Inflammatory macrophage treated with lipopolysaccharide for 4 hours (primary cell): Measurements from ENCODE around the gene HHIPL1.

Source experiments
- DNase-seq: peaks from one replicate; pipeline ENCODE4 v3.0.0-alpha.2; 2020

Gene HHIPL1

DNA sequence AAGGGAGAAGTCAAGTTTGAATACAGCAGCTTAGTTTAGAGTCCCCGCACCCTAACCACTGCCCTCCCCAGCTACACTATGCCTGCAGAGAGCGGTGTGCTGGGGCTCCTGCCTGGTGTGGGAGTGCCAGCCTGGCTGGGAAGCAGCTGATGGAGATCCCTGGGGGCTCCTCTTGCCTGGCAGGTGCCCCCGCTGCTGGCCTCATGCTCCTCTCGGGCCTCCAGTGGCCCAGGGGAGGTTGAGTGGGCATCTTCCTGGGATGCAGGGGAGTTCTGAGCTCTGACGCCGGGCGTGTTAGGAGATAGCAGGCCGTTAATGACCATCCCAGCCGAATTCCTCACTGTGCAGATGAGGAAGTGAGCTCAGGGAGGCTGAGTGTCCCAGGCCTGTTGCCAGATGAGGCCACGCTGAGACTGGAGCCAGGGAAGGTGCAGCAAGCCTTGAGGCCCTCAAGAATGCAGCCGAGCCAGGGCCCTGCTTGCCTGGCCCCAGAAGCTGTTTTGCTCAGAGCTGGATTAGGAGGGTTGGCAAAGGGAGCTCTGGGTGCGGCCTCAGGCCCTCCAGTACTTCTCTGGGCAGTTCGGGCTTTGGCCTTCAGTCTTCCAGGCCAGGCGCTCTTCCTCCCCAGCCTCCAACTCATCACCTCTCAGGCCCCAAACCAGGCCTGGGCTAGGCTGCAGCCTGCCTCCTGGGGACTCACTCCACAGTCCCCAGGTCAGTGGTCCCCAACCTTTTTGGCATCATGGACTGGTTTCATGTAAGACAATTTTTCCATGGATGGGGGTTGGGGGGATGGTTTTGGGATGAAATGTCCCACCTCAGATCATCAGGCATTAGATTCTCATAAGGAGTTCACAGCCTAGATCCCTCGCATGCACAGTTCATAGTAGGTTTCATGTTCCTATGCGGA is 32.6 kb downstream of the HHIPL1 start:
- DNase-seq = no peak

DNA sequence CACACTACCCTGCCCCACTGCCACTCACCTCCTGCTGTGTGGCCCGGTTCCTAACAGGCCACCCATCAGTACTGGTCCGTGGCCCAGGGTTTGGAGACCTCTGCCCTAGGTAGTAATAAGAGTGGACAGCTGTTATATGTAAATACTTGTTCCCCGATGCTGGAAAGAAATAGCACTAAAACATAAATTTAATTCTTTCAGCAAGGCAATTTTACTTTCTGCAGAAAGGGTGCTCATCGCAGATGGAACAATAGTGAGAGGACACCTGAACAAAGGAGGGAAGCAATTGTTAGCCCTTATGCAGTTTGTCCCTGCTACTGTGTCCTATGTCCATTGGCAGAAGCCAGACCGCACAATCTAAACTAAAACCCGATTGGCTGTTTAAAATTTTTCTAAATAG is 33.3 kb downstream of the HHIPL1 start:
- DNase-seq = no peak

DNA sequence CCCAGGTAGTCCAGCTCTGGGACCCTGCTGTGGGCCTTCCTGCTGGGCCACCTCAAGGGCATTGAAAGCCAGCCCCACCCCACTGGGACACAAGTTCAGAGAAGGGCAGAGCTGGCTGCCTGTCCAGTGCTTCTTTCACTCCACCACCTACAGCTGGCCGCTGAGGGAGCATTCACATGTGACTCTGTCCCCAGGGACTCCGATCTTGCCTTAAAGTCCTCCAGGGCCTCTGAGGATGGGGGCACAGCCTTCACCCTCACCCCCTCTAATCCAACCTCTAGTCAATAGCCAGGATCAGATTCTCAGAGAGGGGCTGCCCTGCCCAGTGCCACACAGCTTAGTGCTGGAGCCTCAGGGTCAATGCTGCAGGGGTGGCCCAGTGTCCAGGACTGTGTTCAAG is 34.2 kb downstream of the HHIPL1 start:
- no peak for DNase-seq

DNA sequence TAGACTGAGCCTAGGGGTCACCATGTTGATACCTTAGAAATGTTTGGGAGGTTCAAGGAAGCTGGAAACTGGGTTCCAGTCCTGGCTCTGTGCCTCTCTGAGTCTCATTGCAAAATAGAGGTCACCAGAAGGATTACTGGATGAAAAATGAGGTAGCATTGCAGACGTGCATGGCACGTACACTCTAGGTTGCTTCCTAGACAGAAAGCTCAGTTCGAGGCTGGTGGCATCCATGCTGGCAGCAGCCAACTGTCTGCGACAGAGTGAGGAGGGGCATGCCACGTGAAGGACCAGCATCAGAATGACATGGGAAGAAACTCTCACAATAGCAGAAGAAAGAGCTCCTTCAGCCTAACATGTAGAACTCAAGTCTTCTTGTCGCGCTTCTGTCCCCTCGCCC is 34.6 kb downstream of the HHIPL1 start:
- no peak for DNase-seq

DNA sequence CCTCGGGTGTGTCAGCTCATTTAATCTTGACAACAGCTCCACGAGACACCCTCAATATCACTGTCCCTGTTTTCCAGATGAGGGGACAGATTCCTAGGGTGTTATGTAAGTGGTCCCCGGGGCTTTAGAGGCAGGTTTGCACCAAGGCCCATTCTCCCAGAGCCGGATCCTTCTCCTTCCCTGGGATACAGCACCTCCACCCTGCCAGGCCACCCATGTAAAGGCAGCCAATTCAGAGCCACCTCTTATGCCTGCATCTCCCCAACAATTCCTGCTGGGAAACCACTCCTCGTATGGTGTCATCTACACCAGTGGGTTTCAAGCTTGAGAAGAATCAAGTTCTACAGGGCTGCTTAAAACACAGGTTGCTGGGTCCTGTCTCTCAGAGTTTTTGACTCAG is 35.1 kb downstream of the HHIPL1 start:
- DNase-seq = no peak

DNA sequence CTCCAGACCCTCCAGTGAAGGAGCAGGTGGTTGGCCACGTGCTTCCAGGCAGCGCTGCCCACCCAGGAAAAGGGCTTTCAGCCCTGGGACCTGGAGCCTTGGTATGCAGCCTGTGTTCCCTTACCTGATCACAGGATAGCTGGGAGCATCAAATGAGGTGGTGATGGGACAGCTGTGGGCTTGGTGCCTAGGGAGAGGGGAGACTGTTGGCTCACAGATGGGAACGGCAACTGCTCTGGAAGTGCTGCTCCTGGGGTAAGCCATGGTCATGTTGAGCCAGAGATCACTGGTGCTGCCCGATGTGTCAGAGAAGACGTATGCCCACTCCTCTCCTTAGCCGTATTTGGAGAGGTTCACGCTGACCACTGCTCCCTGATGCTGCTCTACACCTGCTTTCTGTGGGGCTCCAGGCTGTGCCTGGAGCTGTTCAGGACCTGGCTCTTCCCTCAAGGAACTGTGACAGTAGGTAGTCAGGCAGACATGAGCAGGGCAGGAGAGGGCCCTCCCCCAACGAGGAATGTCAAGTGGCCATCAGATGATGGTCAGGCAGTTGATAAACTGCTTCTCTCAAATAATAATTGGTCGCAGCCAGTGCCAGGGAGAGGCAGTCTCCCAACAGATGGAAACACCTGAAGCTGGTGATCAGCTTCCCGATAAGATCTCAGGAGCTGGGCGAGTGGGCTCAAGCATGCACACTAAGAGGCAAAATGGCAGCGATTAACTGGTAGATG is 36.3 kb downstream of the HHIPL1 start:
- DNase-seq = no peak

DNA sequence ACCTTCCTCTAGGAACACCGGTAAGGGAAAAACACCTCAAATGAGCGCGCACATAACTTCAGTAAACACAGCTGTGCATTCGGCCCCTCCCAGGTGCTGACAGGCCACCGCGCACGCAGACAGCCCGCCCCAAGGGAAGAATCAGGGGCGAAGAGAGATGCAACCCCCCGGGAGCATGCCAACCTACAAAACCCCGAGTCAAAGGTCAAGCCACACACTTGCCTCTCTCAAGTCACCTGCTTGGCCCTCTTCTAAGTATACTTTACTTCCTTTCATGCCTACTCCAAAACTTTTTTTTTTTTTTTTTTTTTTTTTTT is 36.9 kb downstream of the HHIPL1 start:
- DNase-seq = no peak

DNA sequence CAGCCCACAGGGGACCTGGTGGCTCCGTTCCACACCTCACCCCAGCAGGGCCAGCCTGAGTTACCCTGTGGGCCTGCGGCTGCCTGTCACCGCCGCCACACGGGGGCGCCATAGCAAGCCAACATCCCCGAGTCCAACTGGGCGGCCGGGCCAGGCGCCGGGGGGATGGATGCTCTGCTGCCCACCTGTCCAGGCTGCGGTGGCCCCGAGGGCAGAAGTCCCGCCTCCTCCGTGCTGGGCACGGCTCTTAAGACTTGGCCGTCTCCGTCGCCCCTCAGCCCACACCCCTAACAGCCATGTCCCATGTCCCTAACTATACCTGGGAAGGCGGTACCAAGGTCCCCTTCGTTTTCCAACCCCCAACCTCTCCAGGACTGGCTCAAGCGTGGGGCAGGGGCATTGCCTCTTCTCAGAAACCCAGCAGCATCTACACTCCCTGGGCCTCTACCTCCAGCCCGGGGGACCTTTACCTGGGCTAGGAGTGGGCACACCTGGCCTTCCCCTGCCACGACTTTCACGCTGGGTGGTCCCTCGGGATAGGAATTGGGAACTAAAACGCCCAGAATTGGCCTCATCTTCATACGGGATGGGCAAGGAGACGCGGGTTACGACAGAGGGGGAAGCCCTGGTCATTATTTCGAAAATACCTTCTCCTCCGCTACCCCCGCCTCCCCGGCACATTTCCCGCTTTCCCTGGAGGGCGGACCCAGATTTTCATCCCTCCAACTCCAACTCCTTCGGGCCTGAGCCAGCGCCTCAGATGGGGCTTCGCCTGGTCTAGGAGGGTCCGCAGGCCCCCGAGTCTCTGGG is 38.1 kb downstream of the HHIPL1 start:
- peak; percentile 68 for DNase-seq

DNA sequence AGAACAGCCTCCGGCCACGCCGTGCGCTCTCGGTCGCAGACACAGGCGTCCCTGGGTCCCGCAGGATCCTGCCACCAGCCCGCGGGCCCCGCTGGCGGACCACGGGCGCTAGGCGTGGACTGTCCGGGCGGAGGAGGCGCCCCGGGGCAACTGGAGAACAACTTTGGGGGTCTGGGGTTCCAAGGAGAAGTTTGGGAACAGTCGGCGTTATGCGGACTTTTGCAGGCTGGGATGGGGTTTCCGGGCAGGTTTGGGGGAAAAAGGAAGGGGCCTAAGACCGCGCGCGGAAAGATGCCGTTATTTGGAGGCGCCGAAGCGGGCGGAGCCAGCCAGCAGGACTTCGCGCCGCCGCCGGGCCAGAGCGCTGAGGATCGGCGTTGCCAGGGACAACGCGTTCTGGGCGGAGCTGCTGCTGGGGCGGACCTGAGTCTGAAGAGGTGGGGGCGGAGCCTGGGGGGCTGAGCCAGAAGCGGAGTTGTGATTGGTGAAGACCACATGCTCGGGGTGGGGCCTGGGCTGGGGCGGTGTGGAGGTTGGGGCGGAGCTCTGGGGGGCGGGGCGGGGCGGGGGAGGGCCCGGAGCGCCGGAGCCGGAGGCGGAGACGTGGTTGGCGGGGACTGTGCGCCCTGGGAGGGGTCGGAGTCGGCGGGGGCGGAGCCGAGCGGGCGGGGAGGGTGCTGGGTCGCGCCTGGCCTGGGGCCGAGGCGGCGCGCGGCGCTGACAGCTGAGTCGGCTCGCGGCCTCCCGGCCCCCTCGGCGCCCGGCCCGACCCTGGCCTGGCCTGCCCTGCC is 38.9 kb downstream of the HHIPL1 start, which contains the start of gene CYP46A1:
Gene CYP46A1, plus strand, starts transcription at position 680 of the 791 bp plus-strand sequence. CDS start 120 bp downstream, outside the sequence.
- peak; percentile 99 for DNase-seq

DNA sequence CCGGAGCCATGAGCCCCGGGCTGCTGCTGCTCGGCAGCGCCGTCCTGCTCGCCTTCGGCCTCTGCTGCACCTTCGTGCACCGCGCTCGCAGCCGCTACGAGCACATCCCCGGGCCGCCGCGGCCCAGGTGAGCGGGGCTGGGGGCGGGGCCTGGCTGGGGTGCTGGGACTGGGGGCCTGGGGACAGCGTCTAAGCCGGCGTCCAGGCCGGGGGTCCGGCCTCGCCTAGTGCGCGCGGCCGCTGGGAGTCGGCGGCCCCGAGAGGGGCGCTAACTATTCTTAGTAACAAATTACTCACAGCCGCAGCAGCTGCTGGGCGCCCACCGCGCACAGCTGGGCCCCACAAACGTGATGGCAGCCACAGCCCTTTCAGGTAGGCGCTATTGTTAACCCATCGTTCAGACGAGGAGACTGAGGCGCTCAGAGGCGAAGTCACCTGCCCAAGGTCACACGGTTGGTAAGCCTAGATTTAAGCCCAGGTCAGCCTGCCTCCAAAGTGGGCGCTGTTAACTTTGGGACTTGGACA is 39.5 kb downstream of the HHIPL1 start:
- no peak for DNase-seq

DNA sequence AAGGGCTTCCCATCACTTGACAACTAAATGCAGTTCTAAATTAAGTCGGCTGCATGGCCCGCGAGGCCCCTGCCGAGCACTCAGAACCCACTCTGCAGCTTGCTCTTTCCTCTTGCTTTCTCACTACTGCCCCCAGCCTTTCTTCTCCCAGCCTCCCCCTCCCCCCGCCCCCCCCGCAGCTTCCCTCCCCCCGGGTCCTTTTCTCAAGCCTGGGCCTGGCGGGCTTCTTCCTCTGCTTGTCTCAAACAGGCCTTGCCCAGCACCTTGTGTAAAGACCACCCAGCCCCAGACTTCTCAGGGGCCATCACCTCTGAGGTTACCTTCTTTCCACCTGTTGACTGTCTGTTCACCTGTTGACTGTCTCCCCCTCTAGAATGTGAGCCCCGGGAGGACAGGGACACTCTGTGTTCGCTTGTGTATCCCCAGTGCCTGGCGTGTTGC is 40.2 kb downstream of the HHIPL1 start:
- no peak for DNase-seq

DNA sequence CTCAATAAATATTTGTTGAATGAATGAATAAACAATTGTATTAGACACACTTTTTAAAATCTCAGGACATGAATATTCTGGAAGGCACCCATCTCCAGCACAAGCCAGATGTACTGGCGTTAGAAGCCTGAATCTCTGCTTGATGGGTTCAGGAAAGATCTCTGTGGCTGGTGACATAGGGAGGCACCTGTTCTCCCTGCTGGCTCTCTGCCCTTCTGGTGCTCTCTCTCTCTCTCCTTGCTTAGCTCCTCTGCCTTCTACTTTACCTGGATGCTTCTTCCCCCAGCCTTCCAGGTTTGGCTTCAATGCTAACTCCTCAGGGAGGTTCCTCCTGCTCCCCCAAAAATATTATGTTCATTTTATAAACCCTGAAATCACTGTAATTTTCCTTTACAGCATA is 40.7 kb downstream of the HHIPL1 start:
- no peak for DNase-seq

DNA sequence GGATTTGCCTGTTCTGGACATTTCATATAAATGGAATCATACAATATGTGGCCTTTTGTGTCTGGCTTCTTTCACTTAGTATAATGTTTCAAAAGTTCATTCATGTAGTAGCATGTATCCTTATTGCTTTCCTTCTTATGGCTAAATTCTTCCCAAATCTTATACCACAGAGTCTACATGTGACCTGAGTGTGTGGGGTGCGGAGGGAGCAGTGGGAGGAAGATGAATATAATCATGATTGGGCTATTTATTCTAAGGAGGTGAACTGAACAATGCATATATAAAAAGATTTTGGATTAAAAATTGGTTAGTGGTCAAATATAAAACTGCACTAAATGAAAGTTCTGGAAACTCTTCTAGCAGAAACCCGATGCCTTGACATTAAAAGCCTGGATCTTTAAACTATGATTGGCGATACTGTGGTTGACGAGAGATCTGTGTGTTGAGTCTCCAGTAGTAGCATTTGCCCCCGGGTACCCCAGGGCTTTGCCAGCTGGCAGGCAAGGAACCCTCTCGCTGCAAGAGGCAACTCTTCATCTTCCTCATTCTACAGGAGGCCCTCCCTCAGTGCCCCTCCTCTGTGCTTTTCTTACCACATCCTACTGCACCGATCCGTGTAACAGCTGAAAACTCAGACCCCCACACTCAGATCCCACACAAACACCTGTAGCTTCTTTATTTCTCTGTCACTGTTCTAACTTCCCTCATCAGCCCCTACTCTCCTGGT is 41.8 kb downstream of the HHIPL1 start:
- DNase-seq = no peak

DNA sequence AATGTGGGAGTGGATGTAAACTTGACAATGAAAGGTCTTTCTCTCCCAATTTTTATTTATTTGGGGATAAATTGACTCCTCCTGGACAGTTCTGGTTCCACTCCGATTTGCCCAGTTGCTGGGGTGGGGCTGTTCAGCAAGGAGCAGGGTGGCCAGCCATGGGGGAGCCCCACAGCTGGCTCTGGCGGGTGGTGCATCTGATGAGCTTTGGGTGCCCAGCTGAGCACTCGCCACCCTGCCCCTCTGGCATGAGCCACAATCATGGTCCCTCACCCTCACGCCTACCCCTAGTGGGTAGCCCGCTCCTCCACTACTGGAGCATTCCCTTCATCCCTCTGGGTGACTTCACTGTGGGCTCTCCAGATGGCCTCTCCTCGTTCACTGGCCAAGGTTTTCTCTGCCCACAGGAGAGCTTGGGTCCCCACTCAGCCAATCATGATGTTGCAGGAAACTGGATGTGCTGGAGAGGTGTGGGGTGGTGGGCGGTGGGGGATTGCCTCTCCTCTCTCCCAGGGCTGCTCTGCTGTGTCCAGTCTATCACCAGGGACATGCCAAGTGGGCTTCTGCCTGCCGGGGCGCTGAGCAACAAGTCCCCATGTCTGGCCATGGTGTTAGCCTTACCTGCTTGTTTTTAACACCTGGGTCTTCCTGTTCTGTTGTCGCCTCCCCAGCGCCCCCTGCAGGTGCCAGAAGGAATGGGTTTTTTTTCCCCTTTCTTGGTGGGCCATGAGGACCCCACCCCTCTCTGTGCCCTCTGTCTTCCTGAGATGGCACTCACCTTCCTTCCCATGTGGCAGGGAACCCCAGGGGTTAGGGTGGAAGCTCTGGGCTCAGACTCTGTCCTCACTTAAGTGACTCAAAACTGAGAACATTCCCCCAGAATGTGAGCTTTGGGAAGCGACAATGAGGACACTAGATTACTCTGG is 42.6 kb downstream of the HHIPL1 start:
- no peak for DNase-seq

DNA sequence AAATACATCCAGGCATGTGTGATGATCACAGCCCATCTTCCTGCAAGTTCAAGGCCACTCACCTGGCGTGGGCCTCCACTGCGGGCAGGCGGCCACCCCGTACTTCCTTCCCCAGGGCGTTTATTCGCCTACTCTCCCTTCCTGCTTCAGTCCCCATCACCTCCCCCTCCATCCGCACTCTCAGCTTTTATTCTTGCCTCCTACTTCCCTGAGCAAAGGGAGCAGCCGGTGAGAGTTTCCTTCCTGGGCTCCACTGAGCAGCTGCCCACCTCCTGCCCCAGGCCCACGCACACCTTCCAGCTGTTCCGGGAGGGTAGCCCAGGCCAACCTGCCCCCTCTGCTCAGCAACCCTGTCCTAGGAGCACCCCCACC is 43.3 kb downstream of the HHIPL1 start:
- no peak for DNase-seq

DNA sequence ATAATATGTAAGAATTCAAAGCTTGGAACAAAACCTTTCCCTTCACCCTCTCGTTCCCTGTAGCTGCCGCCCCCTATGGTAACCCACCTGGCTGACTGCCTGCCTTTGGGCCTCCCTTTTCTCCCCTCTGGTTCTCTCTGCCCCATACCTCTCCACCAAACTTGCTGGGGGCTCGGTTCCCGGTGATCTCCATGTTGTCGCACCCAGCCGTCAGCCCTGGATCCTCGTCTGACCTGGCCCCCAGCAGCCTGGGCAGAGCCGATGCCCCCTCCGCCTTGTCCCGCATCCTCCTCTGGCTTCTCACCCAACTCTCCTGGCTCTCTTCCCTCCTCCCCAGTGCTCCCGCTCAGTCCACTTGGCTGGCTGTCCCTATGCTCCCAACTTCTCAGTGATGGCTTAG is 43.7 kb downstream of the HHIPL1 start:
- no peak for DNase-seq

DNA sequence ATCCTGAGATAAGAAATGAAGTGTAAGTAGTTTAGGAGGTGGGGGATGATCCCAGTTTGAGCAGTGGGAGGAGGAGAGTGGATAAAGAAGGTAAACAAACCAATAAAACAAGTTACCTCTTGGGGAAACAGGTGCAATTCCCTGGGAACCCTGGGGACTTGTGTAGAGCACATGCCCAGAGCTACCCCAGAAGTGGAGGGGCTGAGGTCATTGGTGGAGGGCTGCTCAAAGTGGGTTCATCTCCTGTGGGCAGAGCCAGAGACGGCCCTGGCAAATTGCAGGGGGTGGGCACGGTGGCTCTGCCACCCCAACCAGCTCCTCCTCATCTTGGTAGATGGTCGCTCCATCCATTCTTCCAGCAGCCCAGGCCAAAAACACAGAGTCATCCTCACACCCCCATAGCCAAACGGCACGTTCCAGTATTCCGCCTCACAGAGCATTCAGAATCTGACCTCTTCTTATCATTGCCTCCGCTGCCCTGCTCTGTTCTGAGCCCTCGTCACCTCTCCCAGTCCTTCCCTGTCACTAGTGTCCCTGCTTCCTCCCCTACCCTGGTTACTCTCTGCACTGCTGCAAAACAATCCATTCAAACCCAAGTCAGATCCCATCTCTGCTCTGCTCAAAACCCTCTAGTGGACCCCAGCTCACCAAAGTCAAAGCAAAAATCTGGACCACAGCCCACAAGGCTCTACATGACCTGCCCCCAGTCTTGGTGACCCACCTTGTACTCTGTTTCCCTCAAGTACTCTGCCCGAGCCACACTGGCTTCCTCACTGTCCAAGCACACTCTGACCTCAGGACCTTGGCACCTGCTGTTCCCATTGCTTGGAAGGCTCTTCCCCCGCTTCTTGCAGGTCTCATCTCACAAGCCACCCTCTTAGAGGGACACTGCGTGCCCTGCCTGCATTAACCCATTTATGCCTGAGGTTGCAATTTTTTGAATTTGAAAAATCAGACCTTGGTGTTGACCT is 44.6 kb downstream of the HHIPL1 start:
- no peak for DNase-seq

DNA sequence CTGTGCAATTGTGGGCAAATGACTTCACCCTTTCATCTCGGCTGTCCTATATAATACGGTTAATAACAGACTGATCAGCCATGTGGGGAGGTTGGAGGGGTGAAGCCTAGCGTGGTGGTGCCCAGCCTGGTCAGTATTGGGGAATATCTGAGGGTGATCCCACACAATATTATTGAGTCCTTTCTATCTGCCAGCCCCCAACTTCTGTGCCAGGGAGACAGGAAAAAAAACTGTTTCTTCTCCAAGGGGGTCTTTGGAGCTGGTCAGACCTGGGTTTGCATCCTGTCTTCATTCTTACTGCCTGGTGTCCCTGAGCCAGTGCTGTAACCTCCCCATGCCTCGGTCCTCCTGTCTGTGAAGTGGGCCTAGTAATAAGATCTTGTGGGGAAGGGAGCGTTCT is 45.7 kb downstream of the HHIPL1 start:
- DNase-seq = no peak
